GM19438 (cell line): Measurements from ENCODE around the gene DLG1.
"Not testable (repeated sequence)": the region's sequence is repeated elsewhere in the genome, so short reads cannot be mapped to it uniquely, and the experiment has no call there.

ENCODE experiments used
- ATAC-seq: cut with Tn5 transposase; IDR thresholded peaks from one replicate; pipeline ENCODE4 v1.9.1; 2021; ENCODE audit warnings: low read depth; ENCODE audit not compliant: unreplicated experiment

DLG1 gene

GRCh38 chr3:197218210-197218609 is 80.2 kb downstream of the DLG1 start:
- no peak for ATAC-seq

- ATAC-seq = no peak
Measured at GRCh38 chr3:197216914-197217313, 81.5 kb downstream of the DLG1 start.

- ATAC-seq = no peak
Measured at GRCh38 chr3:197216169-197216860, 82.1 kb downstream of the DLG1 start.

DNA sequence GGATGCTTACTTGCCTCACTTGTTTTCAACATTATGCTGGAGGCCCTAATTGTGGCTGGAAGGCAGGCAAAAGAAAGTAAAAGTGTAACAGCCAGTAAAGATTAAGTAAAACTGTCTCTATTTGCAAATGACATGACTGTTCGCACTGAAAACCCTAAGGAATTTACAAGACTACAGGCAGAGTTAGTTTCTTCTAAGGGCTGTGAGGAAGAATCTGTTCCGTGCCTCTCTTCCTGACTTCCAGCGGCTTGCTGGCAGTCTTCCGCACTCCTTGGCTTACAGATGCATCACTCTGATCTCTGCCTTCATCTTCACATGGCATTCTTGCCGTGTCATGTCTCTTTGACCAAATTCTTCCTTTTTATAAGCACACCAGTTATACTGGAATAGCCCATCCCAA is 86.1 kb downstream of the DLG1 start:
- ATAC-seq = no peak

DNA sequence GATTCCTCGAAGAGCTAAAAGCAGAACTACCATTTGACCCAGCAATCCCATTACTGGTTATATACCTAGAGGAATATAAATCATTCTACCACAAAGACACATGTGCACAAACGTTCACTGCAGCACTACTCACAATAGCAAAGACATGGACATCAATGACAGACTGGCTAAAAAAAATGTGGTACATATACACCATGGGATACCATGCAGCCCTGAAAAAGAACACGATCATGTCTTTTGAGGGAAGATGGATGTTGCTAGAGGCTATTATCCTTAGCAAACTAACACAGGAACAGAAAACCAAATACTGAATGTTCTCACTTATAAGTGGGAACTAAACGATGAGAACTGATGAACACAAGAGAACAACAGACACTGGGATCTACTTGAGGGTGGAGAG is 86.7 kb downstream of the DLG1 start:
- ATAC-seq = not testable (repeated sequence)

GRCh38 chr3:197209366-197210260 is 88.8 kb downstream of the DLG1 start:
- ATAC-seq = no peak

DNA sequence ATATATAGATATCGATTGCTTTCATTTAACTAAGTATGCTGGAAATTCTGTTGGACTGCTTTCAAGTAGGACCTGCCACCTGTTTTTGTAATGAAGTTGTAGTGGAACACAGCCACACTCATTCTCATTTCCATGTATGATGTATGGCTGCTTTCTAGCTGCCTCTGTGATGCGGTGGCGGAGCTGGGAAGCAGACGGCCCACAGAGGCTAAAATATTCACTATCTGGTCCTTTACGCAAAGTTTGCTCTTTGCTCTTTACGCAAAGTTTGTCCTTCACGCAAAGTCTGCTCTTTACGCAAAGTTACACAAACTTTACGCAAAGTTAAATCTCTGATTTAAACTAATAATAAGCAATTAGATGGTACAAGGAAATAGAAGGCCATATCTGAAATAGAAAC is 91.5 kb downstream of the DLG1 start:
- no peak for ATAC-seq

GRCh38 chr3:197205675-197206074 is 92.7 kb downstream of the DLG1 start:
- ATAC-seq = no peak

GRCh38 chr3:197205265-197205664 is 93.1 kb downstream of the DLG1 start:
- ATAC-seq = no peak

DNA sequence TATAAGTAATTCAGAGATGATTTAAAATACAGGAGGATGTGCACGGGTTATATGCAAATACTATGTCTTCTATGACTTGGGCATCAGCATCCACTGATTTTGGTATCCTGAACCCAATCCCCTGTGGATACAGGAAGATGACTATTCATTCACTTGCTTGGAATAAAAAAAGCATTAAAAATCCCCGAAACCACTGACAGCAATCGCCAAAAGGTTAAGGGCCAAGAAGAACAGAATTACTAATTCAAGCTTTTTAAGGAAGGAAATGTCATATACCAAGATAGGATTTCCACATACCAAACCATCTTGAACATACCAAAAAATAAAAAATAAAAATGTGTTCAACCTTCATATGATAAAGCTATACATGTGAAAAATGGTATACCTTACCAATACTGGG is 93.7 kb downstream of the DLG1 start:
- ATAC-seq = no peak

- no peak for ATAC-seq
Measured at GRCh38 chr3:197203714-197204146, 94.7 kb downstream of the DLG1 start.

GRCh38 chr3:197202694-197203093 is 95.7 kb downstream of the DLG1 start:
- ATAC-seq = no peak

GRCh38 chr3:197201791-197202452 is 96.5 kb downstream of the DLG1 start:
- ATAC-seq = no peak

DNA sequence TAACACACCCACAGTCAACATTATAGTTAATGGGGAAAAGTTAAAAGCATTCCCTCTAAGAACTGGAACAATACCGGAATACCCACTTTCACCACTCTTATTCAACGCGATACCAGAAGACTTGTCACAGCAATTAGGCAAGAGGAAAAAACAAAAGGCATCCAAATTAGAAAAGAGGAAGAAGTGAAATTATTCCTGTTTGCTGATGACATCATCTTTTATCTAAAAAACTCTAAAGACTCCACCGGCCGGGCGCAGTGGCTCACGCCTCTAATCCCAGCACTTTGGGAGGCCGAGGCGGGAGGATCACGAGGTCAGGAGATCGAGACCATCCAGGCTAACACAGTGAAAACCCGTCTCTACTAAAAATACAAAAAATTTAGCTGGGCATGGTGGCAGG is 97.6 kb downstream of the DLG1 start:
- not testable (repeated sequence) for ATAC-seq

DNA sequence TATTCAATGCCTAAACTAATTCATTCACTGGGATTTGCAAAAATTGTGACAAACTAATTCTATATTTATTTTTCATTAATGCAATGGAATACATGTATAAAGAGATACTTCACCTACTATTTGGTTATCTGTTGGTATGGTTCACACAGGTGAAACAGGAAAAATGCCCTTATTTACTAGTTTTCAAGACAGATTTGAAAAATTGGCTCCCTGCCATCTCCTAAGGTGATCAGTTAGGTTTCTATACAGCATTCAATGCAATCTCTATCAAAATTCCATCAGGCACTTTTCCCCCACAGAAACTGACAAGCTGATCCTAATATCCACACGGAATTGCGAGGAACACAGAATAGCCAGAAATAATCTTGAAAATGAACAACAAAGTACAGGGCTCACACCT is 101.1 kb downstream of the DLG1 start:
- ATAC-seq = no peak

DNA sequence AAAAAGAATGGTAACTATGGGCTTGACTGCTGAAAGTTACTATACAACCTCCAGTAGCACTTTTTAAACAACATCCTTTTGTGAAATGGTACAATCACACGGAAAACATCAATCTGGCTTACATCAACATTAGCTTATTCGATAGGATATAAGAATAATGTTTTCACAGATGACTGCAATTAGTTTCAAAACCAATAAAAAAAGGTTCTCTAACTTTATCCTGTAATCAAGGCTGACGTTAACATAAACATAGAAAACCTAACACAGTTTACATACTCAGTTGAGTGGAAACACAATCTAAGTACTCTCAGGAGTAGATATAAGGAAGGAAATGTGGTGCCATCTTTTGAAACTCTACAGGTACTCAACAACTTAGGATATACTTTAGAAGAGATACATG is 102.2 kb downstream of the DLG1 start:
- ATAC-seq = no peak

DNA sequence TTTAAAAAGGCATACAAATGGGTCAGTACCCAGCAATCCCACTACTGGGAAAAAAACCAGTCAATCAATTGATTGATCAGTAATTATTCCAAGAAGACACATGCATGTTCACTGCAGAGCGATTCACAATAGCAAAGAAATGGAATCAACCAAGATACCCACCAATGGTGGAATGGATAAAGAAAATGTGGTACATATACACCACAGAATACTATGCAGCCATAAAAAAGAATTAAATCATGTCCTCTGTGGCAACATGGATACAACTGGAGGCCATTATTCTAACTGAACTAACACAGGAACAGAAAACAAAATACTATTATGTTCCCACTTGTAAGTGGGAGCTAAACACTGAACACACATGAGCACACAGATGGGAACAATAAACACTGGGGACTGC is 103.1 kb downstream of the DLG1 start:
- ATAC-seq = no peak

DNA sequence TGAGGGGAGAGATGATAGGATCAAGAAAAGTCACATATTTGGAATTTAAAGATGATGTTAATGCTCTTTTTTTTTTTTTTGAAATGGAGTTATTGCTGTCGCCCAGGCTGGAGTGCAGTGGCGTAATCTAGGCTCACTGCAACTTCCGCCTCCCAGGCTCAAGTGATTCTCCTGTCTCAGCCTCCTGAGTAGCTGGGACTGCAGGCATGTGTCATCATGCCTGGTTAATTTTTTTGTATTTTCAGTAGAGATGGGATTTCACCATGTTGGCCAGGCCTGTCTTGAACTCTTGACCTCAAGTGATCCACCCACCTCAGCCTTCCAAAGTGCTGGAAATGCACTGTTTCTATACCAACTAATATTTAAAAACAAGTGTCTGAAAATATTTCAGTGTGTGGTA is 104.7 kb downstream of the DLG1 start:
- ATAC-seq = not testable (repeated sequence)

DNA sequence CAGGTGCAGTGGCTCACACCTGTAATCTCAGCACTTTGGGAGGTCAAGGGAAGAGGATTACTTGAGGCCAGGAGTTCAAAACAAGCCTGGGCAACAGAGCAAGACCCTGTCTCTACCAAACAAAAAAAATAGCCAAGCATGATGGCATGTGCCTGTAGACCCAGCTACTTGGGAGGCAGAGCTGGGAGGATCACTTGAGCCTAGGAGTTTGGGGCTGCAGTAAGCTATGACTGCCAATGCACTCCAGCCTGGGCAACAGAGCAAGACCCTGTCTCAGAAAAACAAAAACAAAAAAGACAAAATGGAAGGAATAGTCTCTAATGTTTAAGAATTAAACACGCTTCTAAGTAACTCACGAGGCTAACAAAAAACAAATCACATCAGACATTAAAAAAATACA is 106.5 kb downstream of the DLG1 start:
- no peak for ATAC-seq

DNA sequence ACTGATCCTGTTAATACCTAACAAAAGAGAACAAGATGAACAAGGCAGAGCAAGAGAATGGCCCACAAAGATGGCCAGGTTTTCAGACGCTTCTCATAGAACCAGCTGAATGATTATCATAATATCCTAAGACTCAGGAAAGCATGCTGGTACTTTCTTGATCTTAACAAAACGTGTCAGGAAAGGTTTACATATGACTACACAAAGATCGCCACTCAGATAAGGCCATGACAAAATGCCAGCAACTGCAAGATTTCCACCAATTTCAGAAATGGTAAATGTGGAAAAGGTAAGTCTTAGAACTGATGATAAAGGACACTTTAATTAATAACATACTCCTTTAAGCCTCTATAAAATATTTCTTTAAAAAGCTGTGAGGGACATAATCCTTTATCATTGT is 108.8 kb downstream of the DLG1 start:
- ATAC-seq = no peak

GRCh38 chr3:197188963-197189362 is 109.4 kb downstream of the DLG1 start:
- no peak for ATAC-seq
